A204.1 (cell line): ENCODE data around the gene UBA1.

Experiments used
- FAIRE-seq: peaks from 2 replicates; lab custom pipeline; 2012; peaks lifted over from hg19 to GRCh38; lab: Jason Lieb, UNC

Gene UBA1

DNA sequence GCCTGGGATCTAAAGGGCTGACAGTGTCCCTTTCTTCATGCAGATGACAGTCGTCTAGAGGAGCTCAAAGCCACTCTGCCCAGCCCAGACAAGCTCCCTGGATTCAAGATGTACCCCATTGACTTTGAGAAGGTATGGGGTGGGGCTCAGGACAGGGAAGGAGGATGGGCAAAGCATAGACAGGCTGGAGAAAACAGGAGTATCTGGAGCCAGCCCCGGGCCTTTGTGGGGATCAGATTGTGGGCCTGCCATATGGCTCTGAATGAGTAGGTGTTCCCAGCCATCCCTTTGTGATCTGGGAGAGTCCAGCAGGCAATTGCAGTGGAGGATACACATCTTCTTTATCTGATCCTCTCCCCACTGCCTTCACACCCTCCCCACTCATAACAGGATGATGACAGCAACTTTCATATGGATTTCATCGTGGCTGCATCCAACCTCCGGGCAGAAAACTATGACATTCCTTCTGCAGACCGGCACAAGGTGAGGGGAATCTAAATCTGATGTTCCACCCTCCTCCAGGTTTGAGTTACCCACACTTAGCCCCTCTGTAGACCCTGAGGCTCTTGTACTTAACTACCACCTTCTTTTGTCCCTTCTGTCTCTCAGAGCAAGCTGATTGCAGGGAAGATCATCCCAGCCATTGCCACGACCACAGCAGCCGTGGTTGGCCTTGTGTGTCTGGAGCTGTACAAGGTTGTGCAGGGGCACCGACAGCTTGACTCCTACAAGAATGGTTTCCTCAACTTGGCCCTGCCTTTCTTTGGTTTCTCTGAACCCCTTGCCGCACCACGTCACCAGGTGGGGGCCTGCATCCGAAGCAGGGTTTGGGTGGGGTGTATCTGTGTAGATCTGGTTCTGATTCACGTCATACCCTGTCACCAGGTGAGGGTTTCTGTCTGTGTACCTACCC lies 19.0 kb downstream of the UBA1 start:
- FAIRE-seq: no peak

DNA sequence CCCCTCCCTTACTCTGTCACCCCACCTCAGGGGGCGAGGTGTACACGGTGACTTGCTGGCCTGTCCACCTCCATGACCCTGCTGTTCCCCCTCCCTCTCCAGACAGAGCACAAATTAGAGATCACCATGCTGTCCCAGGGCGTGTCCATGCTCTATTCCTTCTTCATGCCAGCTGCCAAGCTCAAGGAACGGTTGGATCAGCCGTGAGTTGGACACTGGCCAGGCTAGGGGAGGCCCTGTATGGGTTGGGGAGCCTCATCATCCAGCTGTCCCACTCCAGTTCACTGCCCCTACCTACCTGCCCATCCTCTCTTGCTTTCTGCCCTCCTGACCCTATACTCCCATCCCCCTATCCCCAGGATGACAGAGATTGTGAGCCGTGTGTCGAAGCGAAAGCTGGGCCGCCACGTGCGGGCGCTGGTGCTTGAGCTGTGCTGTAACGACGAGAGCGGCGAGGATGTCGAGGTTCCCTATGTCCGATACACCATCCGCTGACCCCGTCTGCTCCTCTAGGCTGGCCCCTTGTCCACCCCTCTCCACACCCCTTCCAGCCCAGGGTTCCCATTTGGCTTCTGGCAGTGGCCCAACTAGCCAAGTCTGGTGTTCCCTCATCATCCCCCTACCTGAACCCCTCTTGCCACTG lies 20.9 kb downstream of the UBA1 start:
- no peak for FAIRE-seq

DNA sequence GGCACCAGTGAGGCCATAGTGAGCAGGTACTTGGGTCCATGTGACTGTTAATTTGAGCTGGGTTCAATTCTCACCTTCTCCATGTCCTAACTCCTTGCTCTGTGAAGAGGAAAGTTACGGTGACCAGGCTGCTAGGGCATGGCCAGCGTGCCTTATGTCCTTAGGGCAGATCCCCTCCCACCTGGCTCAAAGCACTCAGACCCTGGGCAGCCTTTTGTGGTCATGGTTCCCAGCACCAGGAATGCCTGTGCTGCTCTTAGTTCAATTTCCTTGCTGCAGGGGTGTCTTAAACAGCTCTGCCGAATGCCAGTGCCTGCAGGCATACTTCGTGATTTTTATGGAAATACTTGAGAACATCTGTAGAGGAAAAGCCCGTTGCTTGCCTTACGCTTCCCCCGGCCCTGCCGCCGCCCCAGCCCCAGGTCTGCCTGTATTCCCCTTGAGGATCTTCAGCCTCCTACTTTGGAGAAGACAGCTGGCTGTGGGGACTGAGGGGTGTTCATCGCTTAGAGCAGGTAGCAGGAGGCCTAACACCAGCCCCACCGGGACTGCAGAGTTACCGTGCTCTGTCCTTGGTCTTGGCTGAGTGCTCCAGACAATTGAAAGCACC lies 21.8 kb downstream of the UBA1 start:
- FAIRE-seq: no peak

DNA sequence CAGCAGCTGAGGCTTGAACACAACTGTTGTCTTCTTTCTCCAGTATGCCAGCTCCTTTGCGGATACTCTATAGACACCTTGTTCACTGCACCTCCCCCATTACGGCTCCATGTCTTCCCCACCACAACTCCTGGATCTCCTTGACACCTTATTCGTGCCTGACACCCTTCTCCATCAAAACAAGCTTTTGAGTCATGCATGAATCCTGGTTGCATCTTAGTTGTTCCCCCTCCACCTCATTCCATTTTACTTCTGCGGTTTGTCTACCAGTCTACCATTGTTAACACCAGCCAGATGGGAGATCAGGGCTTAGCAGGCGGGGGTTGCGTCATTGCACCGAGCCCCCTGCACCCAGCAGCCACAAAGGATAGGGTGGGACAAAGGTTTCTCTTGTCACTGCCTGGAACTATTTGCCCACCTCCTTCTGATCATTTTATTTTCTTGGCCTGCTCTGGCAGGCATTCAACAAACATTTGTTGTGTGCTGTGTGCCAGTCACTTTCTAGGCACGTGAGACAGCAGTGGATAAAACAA lies 22.8 kb downstream of the UBA1 start:
- no peak for FAIRE-seq

DNA sequence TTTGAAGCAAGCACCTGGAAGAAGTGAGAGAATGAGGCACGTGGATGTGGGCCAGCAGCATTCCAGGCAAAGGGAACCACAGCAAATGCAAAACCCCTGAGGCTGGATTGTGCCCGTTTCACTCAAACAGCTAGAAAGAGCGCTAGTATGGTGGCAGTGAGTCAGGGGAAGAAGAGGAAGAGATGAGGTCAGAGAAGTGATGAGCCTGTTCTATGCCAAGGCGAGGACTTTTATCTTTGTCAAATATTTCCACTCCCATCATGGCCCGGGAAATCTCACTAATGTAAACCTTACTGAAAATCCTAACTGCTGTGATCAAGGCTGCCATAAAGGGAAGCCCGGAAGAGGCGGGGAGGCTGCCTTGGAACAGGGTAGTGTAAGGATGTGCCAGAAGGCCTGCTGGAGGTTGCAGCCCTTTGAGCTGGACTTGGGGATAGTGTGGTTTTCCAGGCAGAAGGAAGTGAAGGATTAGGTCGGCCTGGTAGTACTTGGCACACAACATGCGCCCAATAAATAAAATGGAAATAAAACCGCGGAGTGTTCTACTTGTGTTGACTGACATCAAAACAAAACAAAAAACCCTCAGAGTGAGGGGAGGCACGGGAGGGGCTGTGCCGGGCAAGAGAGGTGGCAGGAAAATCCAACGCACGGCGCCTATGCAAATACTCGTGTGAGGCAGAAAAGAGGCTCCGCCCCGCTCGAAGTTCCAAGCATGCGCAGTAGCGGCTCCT lies 23.7 kb downstream of the UBA1 start:
- no peak for FAIRE-seq

DNA sequence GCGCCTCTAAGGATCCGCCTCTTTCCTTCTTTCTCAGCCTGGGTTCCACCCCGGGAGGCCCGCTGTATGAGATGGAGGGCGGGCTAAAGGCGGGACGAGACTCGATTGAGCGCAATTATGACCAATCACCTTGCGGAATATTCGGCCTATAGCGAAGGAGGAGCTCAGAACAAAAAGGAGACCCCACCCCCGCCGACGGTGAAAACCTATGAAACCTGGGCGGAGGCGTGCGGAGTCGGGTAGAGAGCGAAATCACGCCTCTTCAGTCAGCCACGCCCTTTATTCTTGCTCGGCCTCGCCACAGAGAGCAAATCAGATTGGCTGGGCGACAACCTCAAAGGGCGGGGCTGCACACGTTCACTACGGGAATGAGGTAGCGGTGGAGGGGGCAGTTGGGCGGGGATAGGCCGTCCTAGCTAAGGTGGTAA lies 24.2 kb downstream of the UBA1 start:
- FAIRE-seq: peak; percentile 100

DNA sequence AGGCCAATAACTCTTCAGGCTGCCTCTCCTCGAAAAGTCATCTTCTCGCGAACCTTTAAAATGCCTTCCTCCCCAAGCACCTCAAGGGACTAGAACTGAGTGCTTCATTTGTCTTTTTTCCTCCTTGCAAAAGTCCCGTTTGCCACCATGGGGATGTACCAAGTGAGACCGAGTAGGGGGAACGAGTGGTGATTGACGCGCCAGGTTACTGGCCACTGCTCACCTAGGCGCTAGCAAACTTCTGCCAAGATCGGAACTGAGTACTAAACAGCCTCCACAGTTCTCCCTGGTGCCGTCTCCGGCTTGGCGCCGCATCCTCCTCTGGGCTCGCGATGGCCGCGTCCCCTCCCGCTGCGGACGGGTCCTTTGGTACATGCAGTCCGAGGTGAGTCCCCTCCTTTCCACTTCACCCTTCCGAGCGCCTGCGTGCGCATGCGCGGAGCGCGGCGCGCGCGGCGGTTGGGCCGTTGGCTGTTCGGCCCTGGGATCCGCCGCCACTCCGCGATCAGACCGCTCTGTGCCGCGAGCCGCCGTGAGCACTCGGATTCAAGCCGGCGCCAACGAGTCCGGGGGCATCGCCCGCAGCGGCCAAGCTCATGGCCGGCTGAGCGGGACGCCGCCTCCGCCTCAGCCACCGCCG lies 24.8 kb downstream of the UBA1 start, which contains the start of gene CDK16:
CDK16 (plus strand) TSS at position 402 of the 640 bp plus-strand sequence. CDS start 4,877 bp downstream, outside the sequence.
- FAIRE-seq: no peak

DNA sequence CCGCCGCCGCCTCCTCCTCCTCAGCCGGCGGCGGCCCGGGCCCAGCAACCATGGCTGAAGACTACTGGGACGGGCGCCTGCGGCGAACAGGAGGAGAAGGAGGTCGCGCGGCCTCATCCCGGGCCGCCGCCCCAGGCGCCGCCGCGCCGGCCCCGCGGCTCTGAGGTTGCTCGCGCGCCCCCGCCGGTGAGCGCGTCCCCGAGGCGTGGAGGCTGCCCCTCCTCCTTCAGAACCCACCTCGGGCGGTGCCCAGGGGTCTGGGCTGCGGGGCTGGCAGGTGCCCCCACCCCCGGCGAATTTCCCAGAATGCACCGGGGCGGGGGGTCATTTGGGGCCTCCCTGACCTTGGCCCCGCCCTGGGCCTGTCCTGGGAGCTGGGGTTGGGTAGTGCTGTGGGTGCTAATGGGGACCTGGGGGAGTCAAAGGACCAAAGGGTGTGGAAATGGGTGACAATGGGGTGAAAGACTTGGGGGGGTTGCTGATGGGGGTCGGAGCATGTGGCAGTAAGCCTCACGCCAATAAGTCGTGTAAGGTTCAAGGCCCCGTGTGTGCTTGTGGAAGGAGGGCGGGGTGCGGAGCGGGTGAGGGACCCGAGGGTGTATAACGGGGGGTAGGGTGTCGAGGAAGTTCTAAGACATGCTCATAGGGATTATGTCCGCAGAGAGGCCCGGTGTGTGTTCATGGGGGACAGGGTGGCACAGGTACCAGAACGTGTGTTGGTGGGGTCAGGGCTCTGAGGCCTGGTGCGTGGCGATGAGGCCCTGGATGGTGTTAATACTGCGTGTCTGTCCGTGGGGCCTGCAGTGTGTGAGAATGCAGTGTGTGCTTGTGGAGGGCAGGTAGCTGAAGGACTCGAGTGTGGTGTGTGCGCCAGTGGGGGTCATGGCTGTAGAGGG lies 25.5 kb downstream of the UBA1 start:
- FAIRE-seq: no peak

DNA sequence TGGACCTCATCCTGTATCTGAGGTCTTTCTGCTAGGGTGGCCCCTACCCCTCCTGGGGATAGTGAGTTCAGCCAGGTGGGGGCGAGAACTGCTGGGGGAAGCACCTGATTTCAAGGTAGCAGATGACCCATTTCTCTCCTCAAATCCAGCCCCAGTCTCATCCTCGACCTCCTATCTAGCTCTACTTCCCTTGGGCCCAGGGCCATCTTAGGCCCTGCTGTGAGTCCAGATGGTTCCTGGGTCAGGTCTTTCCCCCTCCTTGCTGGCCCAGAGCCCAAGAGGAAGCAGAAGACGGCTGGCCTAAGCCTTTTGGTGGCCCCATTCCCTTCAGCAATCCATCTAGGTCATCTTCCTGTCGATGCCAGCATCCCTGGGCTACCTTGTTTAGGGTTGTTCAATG lies 28.1 kb downstream of the UBA1 start:
- FAIRE-seq: no peak

DNA sequence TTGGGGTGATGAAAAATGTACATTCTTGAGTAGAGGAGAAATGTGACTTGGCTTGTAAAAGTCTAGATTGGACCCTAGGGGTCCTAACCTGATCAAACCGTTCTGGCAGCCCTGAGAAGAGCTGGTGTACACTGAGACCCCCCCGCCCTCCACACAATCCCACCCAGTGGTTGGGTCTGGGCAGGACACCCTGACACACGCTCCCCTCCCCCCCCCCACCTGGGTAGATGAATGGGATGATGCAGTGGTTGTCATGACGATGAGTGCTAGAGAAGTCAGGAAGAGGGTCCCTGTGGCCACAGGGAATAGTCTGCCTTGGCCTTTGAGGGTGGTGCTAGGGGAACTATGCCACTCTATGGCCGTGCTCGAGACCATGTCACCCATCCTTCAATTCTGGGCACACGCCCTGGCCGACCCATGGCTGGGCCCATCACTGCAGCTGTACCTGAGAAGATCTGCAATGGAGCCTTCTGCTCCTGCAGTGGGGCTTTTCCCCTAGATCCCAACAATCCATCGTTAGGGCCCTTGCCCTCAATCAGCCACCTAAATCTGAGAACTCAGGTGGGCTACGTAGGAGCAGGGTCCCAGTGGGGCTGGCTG lies 29.2 kb downstream of the UBA1 start:
- no peak for FAIRE-seq

DNA sequence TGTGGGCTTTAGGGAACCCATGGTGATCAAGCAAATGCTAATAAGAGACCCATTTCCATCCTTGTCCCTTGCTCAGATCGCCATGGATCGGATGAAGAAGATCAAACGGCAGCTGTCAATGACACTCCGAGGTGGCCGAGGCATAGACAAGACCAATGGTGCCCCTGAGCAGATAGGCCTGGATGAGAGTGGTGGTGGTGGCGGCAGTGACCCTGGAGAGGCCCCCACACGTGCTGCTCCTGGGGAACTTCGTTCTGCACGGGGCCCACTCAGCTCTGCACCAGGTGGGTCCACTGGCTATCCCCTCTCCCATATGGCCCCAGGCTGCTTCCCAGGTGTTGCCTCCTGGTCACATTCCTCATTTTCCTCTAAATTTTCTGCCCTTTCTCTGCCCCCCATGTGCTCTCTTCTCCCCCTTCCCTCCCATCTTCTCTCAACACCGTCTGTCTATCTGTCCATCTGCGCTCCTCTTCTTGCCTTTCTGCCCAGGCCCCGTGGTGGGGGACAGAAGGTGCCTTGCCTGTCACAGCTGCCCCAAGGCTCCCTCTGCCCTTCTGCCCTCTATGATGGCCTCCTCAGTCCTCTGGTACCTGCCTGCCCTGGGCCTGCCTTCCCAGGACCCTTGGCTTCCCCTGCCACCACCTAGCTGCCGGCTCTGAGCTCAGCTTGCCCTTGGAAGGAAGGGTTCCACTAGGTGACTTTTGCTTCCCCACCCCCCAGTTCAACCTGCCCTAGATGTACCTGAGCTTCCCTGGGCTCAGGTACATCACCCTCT lies 30.0 kb downstream of the UBA1 start:
- no peak for FAIRE-seq

DNA sequence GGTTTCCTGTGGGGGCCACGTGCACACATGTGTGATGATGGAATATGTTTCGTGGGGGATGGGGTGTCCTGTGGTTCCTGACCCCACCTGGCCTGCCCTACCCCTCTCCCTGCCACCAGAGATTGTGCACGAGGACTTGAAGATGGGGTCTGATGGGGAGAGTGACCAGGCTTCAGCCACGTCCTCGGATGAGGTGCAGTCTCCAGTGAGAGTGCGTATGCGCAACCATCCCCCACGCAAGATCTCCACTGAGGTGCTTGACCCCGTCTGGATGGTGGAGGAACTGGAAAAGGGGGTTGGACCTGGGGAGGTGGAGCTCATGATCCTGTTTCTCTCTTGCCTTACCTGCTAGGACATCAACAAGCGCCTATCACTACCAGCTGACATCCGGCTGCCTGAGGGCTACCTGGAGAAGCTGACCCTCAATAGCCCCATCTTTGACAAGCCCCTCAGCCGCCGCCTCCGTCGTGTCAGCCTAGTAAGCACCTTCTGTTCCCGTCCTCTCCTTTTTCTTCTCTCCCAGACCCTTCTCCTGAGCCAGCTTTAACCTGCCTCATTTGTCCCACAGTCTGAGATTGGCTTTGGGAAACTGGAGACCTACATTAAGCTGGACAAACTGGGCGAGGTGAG lies 30.8 kb downstream of the UBA1 start:
- FAIRE-seq: no peak

DNA sequence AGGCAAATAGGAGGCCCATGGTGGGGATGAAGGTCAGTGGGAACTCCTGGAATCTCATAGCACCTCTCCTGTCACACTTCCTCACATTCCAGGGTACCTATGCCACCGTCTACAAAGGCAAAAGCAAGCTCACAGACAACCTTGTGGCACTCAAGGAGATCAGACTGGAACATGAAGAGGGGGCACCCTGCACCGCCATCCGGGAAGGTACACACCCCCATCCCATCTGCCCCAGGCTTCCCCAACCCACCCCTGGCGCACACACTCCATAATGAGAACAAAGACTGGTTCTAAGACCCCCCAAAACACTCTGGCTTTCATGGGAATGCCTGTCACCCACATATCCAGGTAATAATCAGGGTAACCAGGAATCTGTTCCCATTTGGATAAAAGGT lies 31.3 kb downstream of the UBA1 start:
- FAIRE-seq: no peak

DNA sequence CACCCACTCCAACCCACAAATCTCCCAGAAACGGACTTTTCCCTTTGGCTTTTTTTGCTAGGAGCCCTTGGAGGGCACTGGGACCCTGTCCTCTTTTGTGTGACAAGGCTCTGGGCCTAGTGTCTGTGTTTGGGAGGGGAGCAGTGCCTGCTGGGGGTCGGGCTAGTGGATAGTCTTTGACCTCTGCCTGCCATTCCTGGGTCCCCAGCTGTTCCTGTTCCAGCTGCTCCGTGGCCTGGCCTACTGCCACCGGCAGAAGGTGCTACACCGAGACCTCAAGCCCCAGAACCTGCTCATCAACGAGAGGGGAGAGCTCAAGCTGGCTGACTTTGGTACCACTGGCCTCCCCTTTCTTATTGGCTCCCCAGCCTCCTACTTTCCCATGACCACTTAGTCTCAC lies 32.4 kb downstream of the UBA1 start:
- FAIRE-seq: no peak

DNA sequence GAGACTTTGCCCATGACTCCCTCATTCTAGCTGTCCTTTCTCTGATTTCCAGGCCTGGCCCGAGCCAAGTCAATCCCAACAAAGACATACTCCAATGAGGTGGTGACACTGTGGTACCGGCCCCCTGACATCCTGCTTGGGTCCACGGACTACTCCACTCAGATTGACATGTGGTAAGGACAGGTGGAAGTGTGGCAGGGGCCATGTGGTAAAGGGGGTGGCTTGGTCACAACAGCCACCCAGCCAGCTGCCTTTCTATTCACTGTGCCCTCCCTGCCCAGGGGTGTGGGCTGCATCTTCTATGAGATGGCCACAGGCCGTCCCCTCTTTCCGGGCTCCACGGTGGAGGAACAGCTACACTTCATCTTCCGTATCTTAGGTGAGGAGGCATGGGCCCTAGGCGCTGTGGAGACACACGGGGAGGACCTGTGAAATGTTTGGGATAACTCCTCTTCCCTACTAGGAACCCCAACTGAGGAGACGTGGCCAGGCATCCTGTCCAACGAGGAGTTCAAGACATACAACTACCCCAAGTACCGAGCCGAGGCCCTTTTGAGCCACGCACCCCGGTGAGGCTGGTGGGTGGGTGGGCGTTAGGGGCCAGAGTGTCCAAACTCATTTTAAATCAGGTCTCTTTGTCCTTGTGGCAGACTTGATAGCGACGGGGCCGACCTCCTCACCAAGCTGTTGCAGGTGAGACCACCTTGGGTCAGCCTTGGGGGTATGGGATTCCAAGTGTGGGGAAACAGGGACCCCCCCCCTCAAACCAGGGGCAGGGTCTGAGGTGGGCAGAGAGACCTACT lies 33.1 kb downstream of the UBA1 start:
- FAIRE-seq: no peak

DNA sequence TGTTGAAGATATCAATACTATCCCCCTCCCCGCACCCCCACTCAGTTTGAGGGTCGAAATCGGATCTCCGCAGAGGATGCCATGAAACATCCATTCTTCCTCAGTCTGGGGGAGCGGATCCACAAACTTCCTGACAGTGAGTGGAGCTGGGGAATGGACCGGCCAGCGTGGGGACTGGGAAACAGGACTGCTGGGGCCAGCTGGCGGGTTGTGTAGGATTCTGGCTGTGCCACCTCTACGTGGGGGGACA lies 33.6 kb downstream of the UBA1 start:
- FAIRE-seq: no peak

DNA sequence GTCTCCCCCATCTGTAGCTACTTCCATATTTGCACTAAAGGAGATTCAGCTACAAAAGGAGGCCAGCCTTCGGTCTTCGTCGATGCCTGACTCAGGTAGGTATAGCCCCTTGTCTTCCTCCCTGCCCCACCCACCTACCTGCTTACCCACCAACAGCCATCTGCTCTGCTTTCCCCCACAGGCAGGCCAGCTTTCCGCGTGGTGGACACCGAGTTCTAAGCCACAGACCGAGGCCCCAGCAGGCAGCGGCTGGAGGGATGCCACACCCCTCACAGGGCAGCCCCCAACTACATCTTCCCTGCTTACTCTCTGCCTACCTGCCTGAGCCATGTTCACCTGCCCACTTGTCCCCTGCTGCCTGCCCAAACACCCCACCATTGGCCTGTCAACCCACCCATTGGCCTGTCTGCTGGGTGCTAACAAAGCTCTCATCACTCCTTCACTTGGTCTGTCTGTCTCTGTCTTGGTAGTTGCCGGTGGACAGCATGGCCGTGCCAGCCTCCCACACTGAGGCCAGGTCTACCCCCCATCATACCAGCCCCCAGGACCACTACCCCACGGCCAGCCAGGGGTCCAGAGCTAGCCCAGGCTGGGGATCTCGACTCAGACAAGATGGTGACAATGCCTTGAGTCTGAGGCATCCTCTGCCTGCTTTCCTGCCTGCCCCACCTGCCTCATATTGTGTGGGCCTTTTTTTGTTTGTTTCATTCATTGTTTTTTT lies 35.1 kb downstream of the UBA1 start:
- FAIRE-seq: no peak

DNA sequence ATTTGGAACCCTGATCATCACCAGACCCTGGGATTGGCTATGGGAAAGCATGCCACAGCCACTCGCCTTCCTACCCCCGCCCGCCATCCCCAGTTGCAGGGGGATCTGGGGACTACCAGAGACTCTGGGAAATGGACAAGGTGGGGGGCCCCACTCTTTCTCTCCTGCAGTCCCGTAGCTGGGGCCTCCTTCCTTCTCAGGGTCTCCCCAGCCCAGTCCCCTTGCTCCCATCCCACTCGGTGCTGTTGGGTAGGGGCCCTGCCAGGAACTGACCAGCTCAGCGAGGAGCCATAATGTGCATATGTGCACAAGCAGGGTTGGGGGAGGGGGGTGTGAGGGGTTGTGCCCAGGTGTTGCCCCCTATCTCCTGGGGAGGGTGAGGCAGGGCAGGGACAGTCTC lies 35.8 kb downstream of the UBA1 start:
- no peak for FAIRE-seq
